ENCODE measurements around the gene UFD1. TPM values are rescaled to one million over a fixed set of nuclear protein-coding genes. Genes with fewer than 3 reads are reported as not detected.

Gene UFD1
- total and polyA plus RNA-seq, 9 of the 15 experiments (the other 6 are each of a cell fraction or from before 2014, with no cell fraction given) = 238 to 645 (median 363) TPM

DNA sequence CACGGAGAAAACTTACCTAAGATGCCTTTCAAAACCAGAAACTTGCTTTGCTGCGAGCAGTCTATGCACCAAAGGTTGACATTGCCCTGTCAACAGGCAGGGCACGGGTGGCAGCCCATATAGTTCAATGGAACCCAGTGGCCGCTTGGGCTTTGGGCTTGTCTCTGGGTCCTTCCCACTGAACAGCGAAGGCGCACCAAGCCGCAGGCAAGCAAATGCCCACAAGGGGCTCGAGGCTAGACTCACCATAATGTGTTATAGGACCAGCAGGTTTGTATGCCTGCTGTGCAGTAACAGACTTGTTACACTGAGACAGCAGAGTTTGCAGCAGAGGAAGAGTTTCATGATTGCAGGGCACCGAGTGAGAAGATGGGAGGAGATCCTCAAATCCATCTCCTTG, 24.9 kb upstream of the UFD1 start (continued):
- no peak for TF ChIP-seq MYC (IDR thresholded peaks at IDR 0.05; ENCODE audit: low read depth, low read length)
- TF ChIP-seq MYC (CRISPR knock-in tag; IDR thresholded peaks at IDR 0.05; ENCODE audit: borderline replicate concordance, low read depth) = 0 out of 2 replicates have a peak, but pooled peaks have one; percentile 43
- TF ChIP-seq, protein P1, sequence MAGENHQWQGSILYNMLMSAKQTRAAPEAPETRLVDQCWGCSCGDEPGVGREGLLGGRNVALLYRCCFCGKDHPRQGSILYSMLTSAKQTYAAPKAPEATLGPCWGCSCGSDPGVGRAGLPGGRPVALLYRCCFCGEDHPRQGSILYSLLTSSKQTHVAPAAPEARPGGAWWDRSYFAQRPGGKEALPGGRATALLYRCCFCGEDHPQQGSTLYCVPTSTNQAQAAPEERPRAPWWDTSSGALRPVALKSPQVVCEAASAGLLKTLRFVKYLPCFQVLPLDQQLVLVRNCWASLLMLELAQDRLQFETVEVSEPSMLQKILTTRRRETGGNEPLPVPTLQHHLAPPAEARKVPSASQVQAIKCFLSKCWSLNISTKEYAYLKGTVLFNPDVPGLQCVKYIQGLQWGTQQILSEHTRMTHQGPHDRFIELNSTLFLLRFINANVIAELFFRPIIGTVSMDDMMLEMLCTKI (IDR thresholded peaks at IDR 0.05; ENCODE audit: partially characterized antibody) = no peak
- TF ChIP-seq, protein P2, sequence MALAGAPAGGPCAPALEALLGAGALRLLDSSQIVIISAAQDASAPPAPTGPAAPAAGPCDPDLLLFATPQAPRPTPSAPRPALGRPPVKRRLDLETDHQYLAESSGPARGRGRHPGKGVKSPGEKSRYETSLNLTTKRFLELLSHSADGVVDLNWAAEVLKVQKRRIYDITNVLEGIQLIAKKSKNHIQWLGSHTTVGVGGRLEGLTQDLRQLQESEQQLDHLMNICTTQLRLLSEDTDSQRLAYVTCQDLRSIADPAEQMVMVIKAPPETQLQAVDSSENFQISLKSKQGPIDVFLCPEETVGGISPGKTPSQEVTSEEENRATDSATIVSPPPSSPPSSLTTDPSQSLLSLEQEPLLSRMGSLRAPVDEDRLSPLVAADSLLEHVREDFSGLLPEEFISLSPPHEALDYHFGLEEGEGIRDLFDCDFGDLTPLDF (CRISPR knock-in tag; IDR thresholded peaks at IDR 0.05) = no peak
- TF ChIP-seq POLR2B (IDR thresholded peaks at IDR 0.05; ENCODE audit: low read depth, partially characterized antibody) = peak; percentile 65
- no peak for TF ChIP-seq ZNF24 (IDR thresholded peaks at IDR 0.05)
- peak; percentile 71; the same call in 1 of the 2 replicates for TF ChIP-seq POLR2AphosphoS5 (IDR thresholded peaks at IDR 0.05; ENCODE audit: control insufficient read depth, insufficient read depth, low read depth, low read length)

DNA sequence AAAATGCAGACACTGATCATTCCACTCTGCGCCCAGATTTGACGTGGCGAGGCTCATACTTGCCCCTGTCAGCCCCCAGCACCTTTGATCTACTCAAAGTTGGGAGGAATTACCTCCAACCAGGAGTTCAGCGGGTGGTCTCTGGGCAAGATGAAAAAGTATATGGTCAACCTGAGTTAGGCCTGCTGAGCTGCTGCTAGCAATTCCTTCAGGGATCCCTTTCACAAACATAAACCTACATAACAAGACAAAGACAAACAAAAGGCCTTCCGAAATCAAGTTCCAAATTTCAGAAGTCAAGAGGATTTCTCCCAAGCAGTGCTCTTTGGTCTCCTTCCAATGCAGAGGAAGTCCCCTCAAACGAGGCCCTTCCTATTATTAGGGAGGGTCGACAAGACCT, 24.4 kb upstream of the UFD1 start:
- H3K27me3 ChIP-seq (ENCODE audit: control insufficient read depth in 2 of 2, insufficient read depth in 2 of 2, low read length in 2 of 2) = no peaks in the 10 kb centered on the region
- no peak overlapping the region for H3K9ac ChIP-seq (ENCODE audit: insufficient read depth in 1 of 2, low read depth in 2 of 2, low read length in 2 of 2)
- no peaks in the 10 kb centered on the region for H3K9me1 ChIP-seq (ENCODE audit: control insufficient read depth, insufficient read depth, low read length)
- intact Hi-C loops (cut with micrococcal nuclease) = no loop called here
- BruUV-seq (replicated peaks) = no TSS peak
- no peak for FAIRE-seq
- peaks cover 0 to 5% of the 10 kb centered on the region in 2 experiments; a peak in 1 of 5 replicates for H3K4me1 ChIP-seq (replicated peaks in 1 of 2; ENCODE audit: control insufficient read depth in 2 of 2, insufficient read depth in 2 of 2, low read length in 2 of 2)
- no peak overlapping the region for H3K4me2 ChIP-seq (ENCODE audit: insufficient read depth, low read length)
- no peaks in the 10 kb centered on the region for H3K9me3 ChIP-seq (replicated peaks; ENCODE audit: control insufficient read depth, insufficient read depth, low read depth, low read length)
- 85% methylated on average over 7 of the region's 7 CpGs for WGBS (ENCODE audit: insufficient coverage, low coverage, missing lambda C conversion rate)
- peaks cover 10% of the 10 kb centered on the region; the same call in 1 of the 2 replicates for H4K20me1 ChIP-seq (replicated peaks; ENCODE audit: control insufficient read depth, insufficient read depth, low read length)
- ChIA-PET CTCF (ENCODE audit: low intra/inter-chr PET ratio) (no interaction called here), POLR2A (interaction anchor here (0.6 to 3.9 kb wide), 14 partner anchors 9 to 161 kb away, joined by 3 to 33 read pairs (median 4); partner anchors contain the start of genes CDC45 and UFD1)
- peaks cover 99% of the 10 kb centered on the region; the same call in 2 of the 3 replicates for H3K36me3 ChIP-seq (ENCODE audit: control insufficient read depth, insufficient read depth, low read length)
- no peak overlapping the region for H3K27ac ChIP-seq (ENCODE audit: extremely low read depth, low read depth, low read length)
- no peak for ATAC-seq
- H3K4me3 ChIP-seq = no peak overlapping the region
- in situ Hi-C loops (cut with MboI) = loop anchor here (10.0 kb wide), 1 partner anchor 841 kb away; no protein-coding TSS in a partner anchor
- H2AFZ ChIP-seq (ENCODE audit: low read depth, low read length) = no peak overlapping the region
- no peak for DNase-seq (ENCODE audit: extremely low read depth in 1 of 4, low spot score in 3 of 4)
- H3K79me2 ChIP-seq (ENCODE audit: control insufficient read depth, insufficient read depth, low read length) = no peaks in the 10 kb centered on the region
- TF ChIP-seq CEBPG (CRISPR knock-in tag; IDR thresholded peaks at IDR 0.05) (no peak), CEBPG (tag; conservative IDR thresholded peaks at IDR 0.05 in 1 of 2, IDR thresholded peaks at IDR 0.05 in 1 of 2) (no peak), HNRNPUL1 (IDR thresholded peaks at IDR 0.05; ENCODE audit: low read length) (0 out of 2 replicates have a peak, but pooled peaks have one; percentile 51), POLR2G (IDR thresholded peaks at IDR 0.05; ENCODE audit: low read depth, low read length) (peak; percentile 0; the same call in 1 of the 2 replicates), BHLHE40 (IDR thresholded peaks at IDR 0.05; ENCODE audit: low read length) (peak; percentile 21; the same call in 1 of the 2 replicates), GABPB1 (CRISPR knock-in tag; IDR thresholded peaks at IDR 0.05) (0 out of 2 replicates have a peak, but pooled peaks have one; percentile 21), ZC3H11A (IDR thresholded peaks at IDR 0.05; ENCODE audit: low read depth, low read length) (0 out of 2 replicates have a peak, but pooled peaks have one; percentile 70), SIN3A (IDR thresholded peaks at IDR 0.05; ENCODE audit: borderline replicate concordance in 2 of 2, control insufficient read depth in 1 of 2, low read depth in 2 of 2, low read length in 2 of 2) (0 out of 4 replicates have a peak, but pooled peaks of 1 of the 2 experiments have one; percentile 26), KAT2B (IDR thresholded peaks at IDR 0.05; ENCODE audit: low read depth, low read length) (peak; percentile 9), MTA3 (IDR thresholded peaks at IDR 0.05; ENCODE audit: borderline replicate concordance) (no peak), ARID2 (IDR thresholded peaks at IDR 0.05) (no peak)
